ENCODE results near the gene AMZ2. TPM values are rescaled to one million over a fixed set of nuclear protein-coding genes. Genes with fewer than 3 reads are reported as not detected.

Gene AMZ2
- total RNA-seq, 2 experiments from 2014 or later = 63.0 to 64.9 TPM

- Histone ChIP-seq H3K9me3 (ENCODE audit: control insufficient read depth in 1 of 2, insufficient read depth in 1 of 2, low read length in 2 of 2) (no peaks in the 10 kb centered on the region), H3K36me3 (ENCODE audit: insufficient read depth, low read length) (no peaks in the 10 kb centered on the region), H3K27me3 (ENCODE audit: control insufficient read depth in 1 of 2, insufficient read depth in 2 of 2, low read length in 2 of 2) (no peaks in the 10 kb centered on the region), H3K27ac (ENCODE audit: low read depth in 1 of 2, low read length in 2 of 2) (peak overlapping the region; percentile 5 to 82), H3K4me3 (ENCODE audit: low read length) (peak overlapping the region; percentile 56), H3K4me1 (ENCODE audit: insufficient read depth, low read length) (peaks cover 71% of the 10 kb centered on the region)
- Mint-ChIP-seq H3K4me1 (ENCODE audit: low read depth) (peaks cover 76% of the 10 kb centered on the region), H3K27ac (peak overlapping the region; percentile 98), H3K9me3 (no peaks in the 10 kb centered on the region), H3K27me3 (no peaks in the 10 kb centered on the region), H3K4me3 (peak overlapping the region; percentile 89), H3K36me3 (ENCODE audit: low read depth) (peaks cover 13% of the 10 kb centered on the region)
- ChIA-PET POLR2A (interaction anchor here (0.6 to 6.3 kb wide), 51 partner anchors 9 to 1035 kb away, joined by 3 to 104 read pairs (median 6); partner anchors contain the start of genes ABCA5, AMZ2, KPNA2 and PRKAR1A), CTCF (interaction anchor here (0.6 to 2.4 kb wide), 6 partner anchors 29 to 173 kb away, joined by 3 to 8 read pairs (median 3); no protein-coding TSS in a partner anchor)
- ATAC-seq (ENCODE audit: poor library complexity) (peak; percentile 69), DNase-seq (peak; percentile 85 to 98 (median 92))
- intact Hi-C loops (cut with DNase I, micrococcal nuclease) = loop anchor here (1.0 to 5.0 kb wide), 7 partner anchors 21 to 165 kb away; partner anchors contain the start of genes AMZ2 (in 1 of the 2) and WIPI1 (in 1 of the 2)
- no peak for TF ChIP-seq CTCF (IDR thresholded peaks at IDR 0.05)
These were observed 44.2 kb downstream of the AMZ2 start for GRCh38 chr17:68291836-68292688.

GRCh38 chr17:68292689-68293040 lies 44.8 kb downstream of the AMZ2 start:
- Mint-ChIP-seq H3K4me1 (ENCODE audit: low read depth) (peaks cover 77% of the 10 kb centered on the region), H3K27ac (peak overlapping the region; percentile 98), H3K4me3 (peak overlapping the region; percentile 89), H3K9me3 (no peaks in the 10 kb centered on the region), H3K36me3 (ENCODE audit: low read depth) (peaks cover 13% of the 10 kb centered on the region), H3K27me3 (no peaks in the 10 kb centered on the region)
- Histone ChIP-seq H3K36me3 (ENCODE audit: insufficient read depth, low read length) (no peaks in the 10 kb centered on the region), H3K4me1 (ENCODE audit: insufficient read depth, low read length) (peaks cover 77% of the 10 kb centered on the region), H3K9me3 (ENCODE audit: control insufficient read depth in 1 of 2, insufficient read depth in 1 of 2, low read length in 2 of 2) (no peaks in the 10 kb centered on the region), H3K27ac (ENCODE audit: low read depth in 1 of 2, low read length in 2 of 2) (peak overlapping the region; percentile 5 to 82), H3K27me3 (ENCODE audit: control insufficient read depth in 1 of 2, insufficient read depth in 2 of 2, low read length in 2 of 2) (no peaks in the 10 kb centered on the region), H3K4me3 (ENCODE audit: low read length) (peak overlapping the region; percentile 56)
- intact Hi-C loops (cut with DNase I, micrococcal nuclease) = loop anchor here (1.0 to 5.0 kb wide), 4 partner anchors 20 to 165 kb away; partner anchors contain the start of genes AMZ2 (in 1 of the 2) and WIPI1 (in 1 of the 2)
- ATAC-seq (ENCODE audit: poor library complexity) (no peak), DNase-seq (no peak)
- no peak for TF ChIP-seq CTCF (IDR thresholded peaks at IDR 0.05)
- ChIA-PET POLR2A (interaction anchor here (1.0 to 6.3 kb wide), 32 partner anchors 8 to 852 kb away, joined by 3 to 104 read pairs (median 14); partner anchors contain the start of genes AMZ2 and WIPI1), CTCF (interaction anchor here (1.1 to 2.4 kb wide), 3 partner anchors 51 to 144 kb away, joined by 3 to 8 read pairs (median 3); no protein-coding TSS in a partner anchor)

GRCh38 chr17:68293490-68294195 lies 45.8 kb downstream of the AMZ2 start:
- no peaks in the 10 kb centered on the region for H3K27me3 ChIP-seq (ENCODE audit: control insufficient read depth in 1 of 2, insufficient read depth in 2 of 2, low read length in 2 of 2)
- ATAC-seq (ENCODE audit: poor library complexity) = no peak
- no peak overlapping the region for H3K4me3 ChIP-seq (ENCODE audit: low read length)
- peaks cover 80% of the 10 kb centered on the region for H3K4me1 Mint-ChIP-seq (ENCODE audit: low read depth)
- no peak for DNase-seq
- H3K4me3 Mint-ChIP-seq = peak overlapping the region; percentile 18
- intact Hi-C loops (cut with DNase I, micrococcal nuclease) = loop anchor here (2.0 to 5.0 kb wide), 2 partner anchors 19 to 46 kb away; partner anchors contain the start of gene AMZ2 (in 1 of the 2)
- H3K4me1 ChIP-seq (ENCODE audit: insufficient read depth, low read length) = peaks cover 83% of the 10 kb centered on the region
- peak overlapping the region; percentile 98 for H3K27ac Mint-ChIP-seq
- H3K27ac ChIP-seq (ENCODE audit: low read depth in 1 of 2, low read length in 2 of 2) = no peak overlapping the region
- CTCF ChIA-PET = interaction anchor here (1.1 kb wide), 1 partner anchor 57 kb away, joined by 3 read pairs; no protein-coding TSS in a partner anchor
- no peaks in the 10 kb centered on the region for H3K27me3 Mint-ChIP-seq
- no peak for TF ChIP-seq CTCF (IDR thresholded peaks at IDR 0.05)
- POLR2A ChIA-PET = interaction anchor here (0.5 to 6.3 kb wide), 10 partner anchors 21 to 167 kb away, joined by 3 to 94 read pairs (median 26); partner anchors contain the start of genes AMZ2 and WIPI1
- H3K36me3 ChIP-seq (ENCODE audit: insufficient read depth, low read length) = no peaks in the 10 kb centered on the region
- H3K9me3 ChIP-seq (ENCODE audit: control insufficient read depth in 1 of 2, insufficient read depth in 1 of 2, low read length in 2 of 2) = no peaks in the 10 kb centered on the region
- H3K36me3 Mint-ChIP-seq (ENCODE audit: low read depth) = peaks cover 13% of the 10 kb centered on the region
- no peaks in the 10 kb centered on the region for H3K9me3 Mint-ChIP-seq
